Breast epithelium (tissue), 3 donors: ENCODE results near the gene CYBRD1.

Source experiments
- POLR2A ChIP-seq: fragments of 450-650 bp; IDR thresholded peaks from one replicate; pipeline ENCODE4 v1.6.1; 2016; ENCODE audit warnings: antibody characterized with exemption, mild to moderate bottlenecking, moderate library complexity
- POLR2AphosphoS5 ChIP-seq, 3 donors: sonication (generic); formaldehyde crosslinking; IDR thresholded peaks; one replicate each; pipeline ENCODE4 v1.6.1; 2017; ENCODE audit warnings: antibody characterized with exemption in 3 of 3
- TF ChIP-seq, protein P1 (sequence below), 3 donors: fragments of 450-650 bp; IDR thresholded peaks; one replicate each; pipeline ENCODE4 v1.5.1; 2016 to 2017; ENCODE audit warnings: antibody characterized with exemption in 3 of 3, mild to moderate bottlenecking in 3 of 3, moderate library complexity in 3 of 3

DNA sequence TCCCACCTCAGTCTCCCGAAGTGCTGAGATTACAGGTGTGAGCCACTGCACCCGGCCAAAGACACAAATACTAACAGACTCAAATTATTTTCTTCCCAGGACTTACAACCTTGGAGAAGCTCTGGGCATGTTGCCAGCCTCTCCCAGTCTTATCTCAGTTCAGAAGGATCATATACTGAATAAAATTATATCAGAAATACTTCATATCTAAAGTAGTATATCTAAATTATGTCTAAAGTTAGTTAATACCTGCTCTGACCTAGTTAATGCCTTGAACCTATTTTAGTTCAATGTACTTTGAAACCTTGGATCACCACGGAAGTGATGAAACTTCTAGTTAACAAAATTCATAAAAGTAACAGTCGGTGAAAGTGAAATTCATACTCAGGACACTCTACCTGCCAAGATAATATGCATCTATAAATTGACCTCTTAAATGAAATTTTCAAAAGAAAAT lies 34.4 kb upstream of the CYBRD1 start:
- TF ChIP-seq, protein P1, sequence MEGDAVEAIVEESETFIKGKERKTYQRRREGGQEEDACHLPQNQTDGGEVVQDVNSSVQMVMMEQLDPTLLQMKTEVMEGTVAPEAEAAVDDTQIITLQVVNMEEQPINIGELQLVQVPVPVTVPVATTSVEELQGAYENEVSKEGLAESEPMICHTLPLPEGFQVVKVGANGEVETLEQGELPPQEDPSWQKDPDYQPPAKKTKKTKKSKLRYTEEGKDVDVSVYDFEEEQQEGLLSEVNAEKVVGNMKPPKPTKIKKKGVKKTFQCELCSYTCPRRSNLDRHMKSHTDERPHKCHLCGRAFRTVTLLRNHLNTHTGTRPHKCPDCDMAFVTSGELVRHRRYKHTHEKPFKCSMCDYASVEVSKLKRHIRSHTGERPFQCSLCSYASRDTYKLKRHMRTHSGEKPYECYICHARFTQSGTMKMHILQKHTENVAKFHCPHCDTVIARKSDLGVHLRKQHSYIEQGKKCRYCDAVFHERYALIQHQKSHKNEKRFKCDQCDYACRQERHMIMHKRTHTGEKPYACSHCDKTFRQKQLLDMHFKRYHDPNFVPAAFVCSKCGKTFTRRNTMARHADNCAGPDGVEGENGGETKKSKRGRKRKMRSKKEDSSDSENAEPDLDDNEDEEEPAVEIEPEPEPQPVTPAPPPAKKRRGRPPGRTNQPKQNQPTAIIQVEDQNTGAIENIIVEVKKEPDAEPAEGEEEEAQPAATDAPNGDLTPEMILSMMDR (IDR thresholded peaks at IDR 0.05), result no peak
- TF ChIP-seq POLR2AphosphoS5 (IDR thresholded peaks at IDR 0.05) (no peak), POLR2A (no peak)
